OCI-LY7 (cell line): ENCODE results near the gene ATG9A. TPM values are rescaled to one million over a fixed set of nuclear protein-coding genes. Genes with fewer than 3 reads are reported as not detected.

ENCODE experiments used
- BruUV-seq: library from RNA; stranded (reverse); fragments of 400-500 nt; replicated peaks from 2 replicates; lab custom pipeline; 2021; lab: Mats Ljungman, UMichigan
- CTCF ChIA-PET: fragments of 300-600 bp; sonication (Branson Sonifier 250); formaldehyde crosslinking; loops from one replicate; lab custom pipeline; 2022; ENCODE audit warnings: antibody characterized with exemption; ENCODE audit not compliant: unreplicated experiment; lab: Charles Lee
- POLR2A ChIA-PET: fragments of 300-600 bp; sonication (Branson Sonifier 250); formaldehyde crosslinking; loops from one replicate; lab custom pipeline; 2022; ENCODE audit warnings: antibody characterized with exemption; lab: Charles Lee
- DNase-seq: peaks from one replicate; pipeline ENCODE4 v3.0.0-alpha.2; 2015; ENCODE audit warnings: low spot score
- H2AFZ ChIP-seq: fragments of 200-600 bp; sonication (generic), shearing (Covaris generic); 2 replicates; pipeline ENCODE4 v1.6.1; 2014; ENCODE audit warnings: mild to moderate bottlenecking, antibody characterized with exemption, low read length, moderate library complexity
- H3K27ac ChIP-seq: fragments of 200-600 bp; sonication (generic); 2 replicates; pipeline ENCODE4 v1.5.1; 2014; ENCODE audit warnings: mixed run types, low read depth, mild to moderate bottlenecking, moderate library complexity, low read length, inconsistent platforms; ENCODE audit not compliant: poor library complexity, severe bottlenecking
- H3K36me3 ChIP-seq: fragments of 200-600 bp; sonication (generic); 2 replicates; pipeline ENCODE4 v1.6.1; 2014; ENCODE audit warnings: mild to moderate bottlenecking, antibody characterized with exemption, low read length, moderate library complexity, mixed read lengths; ENCODE audit not compliant: insufficient read depth
- H3K4me1 ChIP-seq: fragments of 200-600 bp; sonication (generic); 2 replicates; pipeline ENCODE4 v1.5.1; 2014; ENCODE audit warnings: mild to moderate bottlenecking, low read length; ENCODE audit not compliant: insufficient read depth, poor library complexity, severe bottlenecking
- H3K4me2 ChIP-seq: fragments of 200-600 bp; sonication (generic); 2 replicates; pipeline ENCODE4 v1.6.1; 2014; ENCODE audit warnings: mild to moderate bottlenecking, low read length
- H3K4me3 ChIP-seq: fragments of 200-600 bp; sonication (generic); 2 replicates; pipeline ENCODE4 v1.5.1; 2014; ENCODE audit warnings: mild to moderate bottlenecking, low read depth, low read length; ENCODE audit not compliant: poor library complexity, severe bottlenecking
- H3K79me2 ChIP-seq: fragments of 200-600 bp; sonication (generic); 2 replicates; pipeline ENCODE4 v1.6.1; 2016; ENCODE audit warnings: low read depth, mild to moderate bottlenecking, low read length, moderate library complexity, mixed read lengths; ENCODE audit not compliant: insufficient read depth
- H3K9me2 ChIP-seq: fragments of 200-600 bp; sonication (generic); 2 replicates; pipeline ENCODE4 v1.6.1; 2016; ENCODE audit warnings: mild to moderate bottlenecking, low read length, mixed read lengths; ENCODE audit not compliant: insufficient read depth
- H3K9me3 ChIP-seq: fragments of 200-600 bp; sonication (generic); 2 replicates; pipeline ENCODE4 v1.6.1; 2014; ENCODE audit warnings: mild to moderate bottlenecking, mixed run types, low read length, mixed read lengths
- H4K20me1 ChIP-seq: fragments of 200-600 bp; sonication (generic); 2 replicates; pipeline ENCODE4 v1.6.1; 2014; ENCODE audit warnings: mild to moderate bottlenecking, antibody characterized with exemption, low read length, moderate library complexity, mixed read lengths; ENCODE audit not compliant: insufficient read depth
- EZH2phosphoT487 ChIP-seq: fragments of 200-600 bp; sonication (generic); IDR thresholded peaks from 2 replicates; pipeline ENCODE4 v1.6.1; 2018; ENCODE audit warnings: low read depth, borderline replicate concordance, mild to moderate bottlenecking, mixed run types, antibody characterized with exemption, low read length, moderate library complexity, mixed read lengths
- intact Hi-C: fragments of 100-400 bp; cut with micrococcal nuclease; formaldehyde crosslinking; loops from one replicate; pipeline ENCODE4 v1.10.0; 2022; ENCODE audit not compliant: unreplicated experiment
- total RNA-seq, 2 experiments: library from RNA; depleted of rRNA in 1 of 2; stranded (reverse); fragments of >200 nt in 1 of 2; shearing (Covaris generic) in 1 of 2; gene quantifications; 2 replicates each; pipeline ENCODE4 v1.2.3, GENCODE V29; 2014 to 2022
- TF ChIP-seq, protein P1 (sequence below): fragments of 200-600 bp; sonication (generic); conservative IDR thresholded peaks from 2 replicates; pipeline ENCODE4 v1.5.1; 2014; ENCODE audit warnings: mild to moderate bottlenecking, antibody characterized with exemption, low read length, moderate library complexity, mixed read lengths

The ATG9A gene
- total RNA-seq, 2 experiments from 2014 or later = 22.2 to 23.4 TPM

DNA sequence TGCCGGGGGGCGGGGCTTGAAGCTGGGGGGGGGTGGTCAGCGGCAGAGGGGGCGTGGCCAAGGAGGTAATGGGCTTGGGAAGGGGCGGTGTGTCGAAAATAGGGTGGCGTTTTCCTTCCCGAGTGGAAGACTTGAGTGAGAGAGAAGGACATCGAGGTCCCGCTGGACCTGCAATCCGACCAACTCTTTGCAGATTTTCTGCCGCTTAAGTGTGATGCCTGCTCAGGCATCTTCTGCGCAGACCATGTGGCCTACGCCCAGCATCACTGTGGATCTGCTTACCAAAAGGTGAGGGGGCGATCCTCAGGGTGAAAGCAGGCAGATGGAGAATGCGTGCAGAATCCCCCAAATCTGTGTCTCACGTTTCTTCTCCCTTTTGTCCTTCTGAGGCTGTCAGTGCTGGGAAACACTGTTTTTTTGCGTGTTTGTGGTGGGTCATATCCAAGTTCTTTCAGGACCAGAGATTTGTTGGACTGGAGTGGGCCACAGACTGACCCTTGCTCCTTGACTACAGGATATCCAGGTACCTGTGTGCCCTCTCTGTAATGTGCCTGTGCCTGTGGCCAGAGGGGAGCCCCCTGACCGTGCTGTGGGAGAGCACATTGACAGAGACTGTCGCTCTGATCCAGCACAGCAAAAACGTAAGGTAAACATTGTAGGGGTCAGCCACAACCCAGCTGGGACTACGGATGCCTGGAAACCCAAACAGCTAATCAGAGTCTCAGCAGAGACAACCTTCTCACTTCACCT lies 22.1 kb downstream of the ATG9A start:
- CTCF ChIA-PET = interaction anchor here (0.6 kb wide), 1 partner anchor 10 kb away, joined by 7 read pairs; no protein-coding TSS in a partner anchor
- Histone ChIP-seq H2AFZ (no peak overlapping the region), H3K9me3 (peaks cover 8% of the 10 kb centered on the region; the same call in 1 of the 2 replicates), H3K79me2 (peaks cover 4% of the 10 kb centered on the region; the same call in 1 of the 2 replicates), H4K20me1 (no peaks in the 10 kb centered on the region), H3K4me2 (peak overlapping the region; percentile 93), H3K9me2 (no peaks in the 10 kb centered on the region), H3K4me1 (peaks cover 17% of the 10 kb centered on the region), H3K36me3 (peaks cover 42% of the 10 kb centered on the region), H3K4me3 (peak overlapping the region; percentile 69), H3K27ac (peak overlapping the region; percentile 76)
- DNase-seq = no peak
- no peak for TF ChIP-seq EZH2phosphoT487
- TF ChIP-seq, protein P1, sequence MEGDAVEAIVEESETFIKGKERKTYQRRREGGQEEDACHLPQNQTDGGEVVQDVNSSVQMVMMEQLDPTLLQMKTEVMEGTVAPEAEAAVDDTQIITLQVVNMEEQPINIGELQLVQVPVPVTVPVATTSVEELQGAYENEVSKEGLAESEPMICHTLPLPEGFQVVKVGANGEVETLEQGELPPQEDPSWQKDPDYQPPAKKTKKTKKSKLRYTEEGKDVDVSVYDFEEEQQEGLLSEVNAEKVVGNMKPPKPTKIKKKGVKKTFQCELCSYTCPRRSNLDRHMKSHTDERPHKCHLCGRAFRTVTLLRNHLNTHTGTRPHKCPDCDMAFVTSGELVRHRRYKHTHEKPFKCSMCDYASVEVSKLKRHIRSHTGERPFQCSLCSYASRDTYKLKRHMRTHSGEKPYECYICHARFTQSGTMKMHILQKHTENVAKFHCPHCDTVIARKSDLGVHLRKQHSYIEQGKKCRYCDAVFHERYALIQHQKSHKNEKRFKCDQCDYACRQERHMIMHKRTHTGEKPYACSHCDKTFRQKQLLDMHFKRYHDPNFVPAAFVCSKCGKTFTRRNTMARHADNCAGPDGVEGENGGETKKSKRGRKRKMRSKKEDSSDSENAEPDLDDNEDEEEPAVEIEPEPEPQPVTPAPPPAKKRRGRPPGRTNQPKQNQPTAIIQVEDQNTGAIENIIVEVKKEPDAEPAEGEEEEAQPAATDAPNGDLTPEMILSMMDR = no peak
- intact Hi-C loops = loop anchor here (1.0 kb wide), 1 partner anchor 38 kb away; the partner anchor contains the start of genes GLB1L and STK16
- BruUV-seq = no TSS peak
- POLR2A ChIA-PET = interaction anchor here (0.7 to 2.0 kb wide), 11 partner anchors 20 to 72 kb away, joined by 3 to 23 read pairs (median 4); partner anchors contain the start of genes CNPPD1, DNAJB2, GLB1L and STK16

DNA sequence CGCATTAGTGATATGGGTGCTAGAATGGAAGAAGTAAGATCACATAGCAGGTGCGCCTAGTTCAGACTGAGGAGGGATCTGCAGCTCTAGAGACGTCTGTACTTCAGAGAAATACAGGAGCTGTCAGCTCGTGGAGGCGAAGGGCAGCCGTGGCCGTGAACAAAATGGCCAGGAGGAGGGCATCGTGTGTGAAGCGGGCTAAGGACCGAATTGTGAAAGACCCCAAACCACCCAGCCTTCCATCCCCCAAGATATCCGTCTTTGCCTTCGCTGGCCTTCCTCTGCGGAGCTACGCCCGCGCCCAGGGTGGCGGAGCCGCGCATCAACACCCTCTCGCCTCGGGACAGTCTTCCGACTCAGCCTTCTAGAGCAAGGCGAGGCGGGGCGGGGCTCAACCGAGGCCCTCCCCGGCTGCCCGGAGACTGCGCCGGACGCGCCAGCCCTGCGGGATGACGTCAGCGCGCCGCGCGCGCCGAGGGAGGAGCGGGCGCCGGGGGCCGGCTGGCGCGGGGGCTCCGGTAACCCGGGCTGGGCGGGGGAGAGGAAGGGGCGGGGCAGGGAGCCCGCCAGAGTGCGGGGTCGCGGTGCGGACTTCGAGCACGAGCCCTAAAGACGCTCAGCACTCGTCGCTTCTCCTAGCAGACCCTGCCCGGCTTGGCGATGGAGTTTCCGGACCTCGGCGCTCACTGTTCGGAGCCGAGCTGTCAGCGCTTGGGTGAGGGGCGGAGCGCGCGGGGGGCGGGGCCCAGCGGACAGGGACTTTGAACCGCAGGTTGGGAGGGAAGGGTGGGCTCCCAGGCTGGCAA lies 22.9 kb downstream of the ATG9A start, which contains the start of gene ZFAND2B:
Gene ZFAND2B, plus strand, starts transcription at position 455 of the 806 bp plus-strand sequence. Its CDS starts 206 bp downstream, at position 661.
- Histone ChIP-seq H3K27ac (peak within 1 kb of the TSS; percentile 76), H2AFZ (peak within 1 kb of the TSS; percentile 85), H3K9me3 (peaks cover 8% of the 10 kb centered on the region; the same call in 1 of the 2 replicates), H3K4me1 (peaks cover 17% of the 10 kb centered on the region), H3K4me2 (peak within 1 kb of the TSS; percentile 93), H3K79me2 (peaks cover 4% of the 10 kb centered on the region; the same call in 1 of the 2 replicates), H3K9me2 (no peaks in the 10 kb centered on the region), H4K20me1 (no peaks in the 10 kb centered on the region), H3K4me3 (peak within 1 kb of the TSS; percentile 69), H3K36me3 (peaks cover 38% of the 10 kb centered on the region)
- TSS peak; percentile 86 for BruUV-seq
- peak; percentile 97 for DNase-seq
- ChIA-PET CTCF (interaction anchor here (0.5 to 1.4 kb wide), 3 partner anchors 9 to 89 kb away, joined by 4 to 7 read pairs (median 5); no protein-coding TSS in a partner anchor), POLR2A (interaction anchor here (0.6 to 2.0 kb wide), 20 partner anchors 10 to 86 kb away, joined by 3 to 23 read pairs (median 4); partner anchors contain the start of genes CNPPD1, DNAJB2, GLB1L and STK16)
- intact Hi-C loops = loop anchor here (1.0 kb wide), 6 partner anchors 23 to 71 kb away; partner anchors contain the start of genes ANKZF1, ATG9A, GLB1L and NHEJ1
- TF ChIP-seq, protein P1 = no peak
- no peak for TF ChIP-seq EZH2phosphoT487
